H9 (cell line): ENCODE data around the gene GAN. TPM values are rescaled to one million over a fixed set of nuclear protein-coding genes. Genes with fewer than 3 reads are reported as not detected.

Experiments used
- DNase-seq: peaks from one replicate; pipeline ENCODE4 v3.0.0-alpha.2; 2017
- H2AFZ ChIP-seq: one replicate; pipeline ENCODE4 v1.6.1; 2013; ENCODE audit warnings: mild to moderate bottlenecking, low read length, control low read depth, moderate library complexity
- H2AK5ac ChIP-seq: 2 replicates; pipeline ENCODE4 v1.6.1; 2013; ENCODE audit warnings: low read length, control low read depth, mixed read lengths; ENCODE audit not compliant: insufficient read length
- H2BK120ac ChIP-seq: one replicate; pipeline ENCODE4 v1.6.1; 2013; ENCODE audit warnings: low read depth, mild to moderate bottlenecking, low read length, control low read depth, inconsistent platforms; ENCODE audit not compliant: poor library complexity, severe bottlenecking
- H2BK12ac ChIP-seq: 2 replicates; pipeline ENCODE4 v1.6.1; 2013; ENCODE audit warnings: low read length, control low read depth, mixed read lengths, low read depth; ENCODE audit not compliant: insufficient read length
- H2BK15ac ChIP-seq: 2 replicates; pipeline ENCODE4 v1.6.1; 2013; ENCODE audit warnings: low read depth, low read length, control low read depth
- H2BK20ac ChIP-seq: one replicate; pipeline ENCODE4 v1.6.1; 2013; ENCODE audit warnings: low read depth, mild to moderate bottlenecking, low read length, control low read depth, inconsistent platforms; ENCODE audit not compliant: poor library complexity, severe bottlenecking
- H2BK5ac ChIP-seq: 2 replicates; pipeline ENCODE4 v1.6.1; 2013; ENCODE audit warnings: low read length, control low read depth, mixed read lengths; ENCODE audit not compliant: insufficient read length
- H3K14ac ChIP-seq: 2 replicates; pipeline ENCODE4 v1.6.1; 2013; ENCODE audit warnings: low read length, control low read depth; ENCODE audit not compliant: insufficient read depth
- H3K18ac ChIP-seq: 2 replicates; pipeline ENCODE4 v1.6.1; 2013; ENCODE audit warnings: low read depth, mild to moderate bottlenecking, mixed read lengths, low read length, control low read depth; ENCODE audit not compliant: insufficient read length
- H3K23ac ChIP-seq: 2 replicates; pipeline ENCODE4 v1.6.1; 2013; ENCODE audit warnings: low read length, control low read depth, mixed read lengths, low read depth; ENCODE audit not compliant: insufficient read length
- H3K23me2 ChIP-seq: 2 replicates; pipeline ENCODE4 v1.6.1; 2013; ENCODE audit warnings: low read depth, mild to moderate bottlenecking, mixed read lengths, low read length, control low read depth; ENCODE audit not compliant: insufficient read length, poor library complexity, severe bottlenecking
- H3K27ac ChIP-seq: 2 replicates; pipeline ENCODE4 v1.5.1; 2013; ENCODE audit warnings: low read length, control low read depth, mixed read lengths, low read depth; ENCODE audit not compliant: insufficient read length
- H3K27me3 ChIP-seq: 2 replicates; pipeline ENCODE4 v1.6.1; 2013; ENCODE audit warnings: low read length, control low read depth, inconsistent platforms; ENCODE audit not compliant: insufficient read depth
- H3K4ac ChIP-seq: 2 replicates; pipeline ENCODE4 v1.6.1; 2013; ENCODE audit warnings: low read depth, mild to moderate bottlenecking, control low read depth, inconsistent platforms, low read length, moderate library complexity
- H3K4me1 ChIP-seq: 2 replicates; pipeline ENCODE4 v1.6.1; 2013; ENCODE audit warnings: low read length, control low read depth, inconsistent platforms; ENCODE audit not compliant: insufficient read depth
- H3K4me2 ChIP-seq: 2 replicates; pipeline ENCODE4 v1.6.1; 2013; ENCODE audit warnings: low read length, control low read depth, mixed read lengths; ENCODE audit not compliant: insufficient read length, insufficient read depth
- H3K56ac ChIP-seq: 2 replicates; pipeline ENCODE4 v1.6.1; 2013; ENCODE audit warnings: low read depth, mild to moderate bottlenecking, mixed read lengths, low read length, control low read depth; ENCODE audit not compliant: insufficient read length
- H3K79me1 ChIP-seq: 2 replicates; pipeline ENCODE4 v1.6.1; 2013; ENCODE audit warnings: low read depth, mild to moderate bottlenecking, moderate library complexity, low read length, control low read depth, inconsistent platforms; ENCODE audit not compliant: insufficient read depth, poor library complexity, severe bottlenecking
- H3K79me2 ChIP-seq: 2 replicates; pipeline ENCODE4 v1.6.1; 2013; ENCODE audit warnings: low read length, control low read depth, inconsistent platforms; ENCODE audit not compliant: insufficient read depth
- H3K9ac ChIP-seq: 2 replicates; pipeline ENCODE4 v1.6.1; 2013; ENCODE audit warnings: low read length, control low read depth, mixed read lengths; ENCODE audit not compliant: insufficient read length; ENCODE audit errors: extremely low read depth
- H3K9me3 ChIP-seq: one replicate; pipeline ENCODE4 v1.6.1; 2013; ENCODE audit warnings: low read depth, low read length, inconsistent platforms; ENCODE audit not compliant: control insufficient read depth
- H3T11ph ChIP-seq: one replicate; pipeline ENCODE4 v1.6.1; 2013; ENCODE audit warnings: mild to moderate bottlenecking, low read length, control low read depth, inconsistent platforms
- H4K20me1 ChIP-seq: one replicate; pipeline ENCODE4 v1.6.1; 2013; ENCODE audit not compliant: control insufficient read depth, insufficient read length, insufficient read depth
- H4K5ac ChIP-seq: 2 replicates; pipeline ENCODE4 v1.6.1; 2013; ENCODE audit warnings: low read depth, mild to moderate bottlenecking, mixed read lengths, low read length, control low read depth; ENCODE audit not compliant: insufficient read length
- H4K8ac ChIP-seq: replicated peaks from 2 replicates; pipeline ENCODE4 v1.6.1; 2013; ENCODE audit warnings: low read length, control low read depth, mixed read lengths, low read depth; ENCODE audit not compliant: insufficient read length
- H4K91ac ChIP-seq: 2 replicates; pipeline ENCODE4 v1.6.1; 2013; ENCODE audit warnings: low read depth, mild to moderate bottlenecking, moderate library complexity, mixed read lengths, low read length, control low read depth; ENCODE audit not compliant: insufficient read length
- H3K27ac Mint-ChIP-seq, 3 experiments: 2 replicates in 2 of 3; 3 replicates in 1 of 3; pipeline ENCODE4 v1.8.0; 2020 to 2021; ENCODE audit warnings: mixed read lengths in 3 of 3, mild to moderate bottlenecking in 1 of 3, moderate library complexity in 1 of 3
- H3K27me3 Mint-ChIP-seq: 2 replicates; pipeline ENCODE4 v1.8.0; 2021; ENCODE audit warnings: low read depth, mild to moderate bottlenecking, moderate library complexity, mixed read lengths
- H3K36me3 Mint-ChIP-seq, 3 experiments: 2 replicates in 2 of 3; 3 replicates in 1 of 3; pipeline ENCODE4 v1.8.0; 2020 to 2021; ENCODE audit warnings: low read depth in 3 of 3, mixed read lengths in 3 of 3; ENCODE audit not compliant: insufficient read depth in 1 of 3
- H3K4me1 Mint-ChIP-seq, 2 experiments: 2 replicates each; pipeline ENCODE4 v1.8.0; 2020; ENCODE audit warnings: mixed read lengths in 2 of 2
- H3K4me3 Mint-ChIP-seq, 2 experiments: 2 replicates in 1 of 2; 3 replicates in 1 of 2; pipeline ENCODE4 v1.8.0; 2020 to 2021; ENCODE audit warnings: mild to moderate bottlenecking in 2 of 2, mixed read lengths in 2 of 2, moderate library complexity in 1 of 2
- H3K9me3 Mint-ChIP-seq, 2 experiments: 2 replicates in 1 of 2; 3 replicates in 1 of 2; pipeline ENCODE4 v1.8.0; 2020; ENCODE audit warnings: mild to moderate bottlenecking in 2 of 2, mixed read lengths in 2 of 2, moderate library complexity in 1 of 2
- CTCF ChIP-seq: fragments of 200-600 bp; sonication (generic); conservative IDR thresholded peaks from 3 replicates; pipeline ENCODE4 v1.8.0; 2021; ENCODE audit warnings: antibody characterized with exemption, mild to moderate bottlenecking
- WGBS: extraction: QIAGEN DNeasy Blood & Tissue Kit; methylation state at CpG from one replicate; pipeline ENCODE4 v1.1.7; 2013; ENCODE audit warnings: missing lambda C conversion rate, low lambda C conversion rate, mixed read lengths; ENCODE audit not compliant: insufficient read length; ENCODE audit errors: extremely low coverage; 5-methylcytosine and 5-hydroxymethylcytosine counted together
- long read RNA-seq: library from polyadenylated mRNA; unstranded; transcript quantifications from one replicate; pipeline ENCODE4 v2.0.0, GENCODE V29; 2020
- total RNA-seq: library from RNA; stranded (reverse); gene quantifications from 2 replicates; pipeline ENCODE4 v1.2.1, GENCODE V29; 2021

GAN gene
- total RNA-seq = 20.3 and 20.9 TPM in 2 replicates
- long read RNA-seq, full-length matches to known transcripts = 4 of 14 reads
- long read RNA-seq, partial matches to known transcripts = 2 of 14 reads
- long read RNA-seq, other reads (novel, unspliced or antisense) = 8 of 14 reads

GRCh38 chr16:81314603-81315270, at the start of gene GAN:
Gene GAN (plus strand): TSS chr16:81314962. CDS start chr16:81315114, 152 bp downstream.
- H3K23me2 ChIP-seq = peaks cover 16% of the 10 kb centered on the region
- H2AK5ac ChIP-seq = no peak within 1 kb of the TSS
- no CpG with 5 or more reads among the region's 75 CpGs for WGBS
- peak within 1 kb of the TSS; percentile 41 for H3K27ac ChIP-seq
- H2BK20ac ChIP-seq = no peak within 1 kb of the TSS
- no peaks in the 10 kb centered on the region for H3K9me3 Mint-ChIP-seq
- H2BK5ac ChIP-seq = peak within 1 kb of the TSS; percentile 56
- H4K8ac ChIP-seq = no peak within 1 kb of the TSS
- peaks cover 10% of the 10 kb centered on the region for H3K79me1 ChIP-seq
- TF ChIP-seq CTCF = no peak
- no peak within 1 kb of the TSS for H2BK15ac ChIP-seq
- H4K5ac ChIP-seq = peak within 1 kb of the TSS; percentile 86
- peak within 1 kb of the TSS; percentile 56 for H3T11ph ChIP-seq
- H3K36me3 Mint-ChIP-seq = peaks cover 4 to 15% (median 13%) of the 10 kb centered on the region in 3 experiments; a peak in 5 of 7 replicates
- no peak within 1 kb of the TSS for H3K23ac ChIP-seq
- peak within 1 kb of the TSS; percentile 50 for H2BK120ac ChIP-seq
- peak within 1 kb of the TSS; percentile 81 for H3K14ac ChIP-seq
- H3K4me3 Mint-ChIP-seq = peak within 1 kb of the TSS; percentile 89 to 98
- H3K4me1 Mint-ChIP-seq = peaks cover 42 to 45% of the 10 kb centered on the region in 2 experiments
- H2AFZ ChIP-seq = no peak within 1 kb of the TSS
- peak within 1 kb of the TSS; percentile 18 for H2BK12ac ChIP-seq
- H3K4ac ChIP-seq = peak within 1 kb of the TSS; percentile 51; the same call in 1 of the 2 replicates
- H3K27ac Mint-ChIP-seq = peak within 1 kb of the TSS; percentile 97 to 99 (median 99)
- peaks cover 25% of the 10 kb centered on the region; the same call in 1 of the 2 replicates for H3K79me2 ChIP-seq
- DNase-seq = peak; percentile 97
- H4K91ac ChIP-seq = peak within 1 kb of the TSS; percentile 46
- H3K9ac ChIP-seq = peak within 1 kb of the TSS; percentile 97
- no peaks in the 10 kb centered on the region for H4K20me1 ChIP-seq
- peak within 1 kb of the TSS; percentile 70 for H3K56ac ChIP-seq
- peak within 1 kb of the TSS; percentile 81 for H3K18ac ChIP-seq
- H3K27me3 ChIP-seq = no peaks in the 10 kb centered on the region
- H3K27me3 Mint-ChIP-seq = no peaks in the 10 kb centered on the region
- no peaks in the 10 kb centered on the region for H3K9me3 ChIP-seq
- peaks cover 4% of the 10 kb centered on the region for H3K4me1 ChIP-seq
- H3K4me2 ChIP-seq = peak within 1 kb of the TSS; percentile 98
